ENCODE measurements around the gene FYN.
"Not testable (repeated sequence)": the region's sequence is repeated elsewhere in the genome, so short reads cannot be mapped to it uniquely, and the experiment has no call there.

The FYN gene

DNA sequence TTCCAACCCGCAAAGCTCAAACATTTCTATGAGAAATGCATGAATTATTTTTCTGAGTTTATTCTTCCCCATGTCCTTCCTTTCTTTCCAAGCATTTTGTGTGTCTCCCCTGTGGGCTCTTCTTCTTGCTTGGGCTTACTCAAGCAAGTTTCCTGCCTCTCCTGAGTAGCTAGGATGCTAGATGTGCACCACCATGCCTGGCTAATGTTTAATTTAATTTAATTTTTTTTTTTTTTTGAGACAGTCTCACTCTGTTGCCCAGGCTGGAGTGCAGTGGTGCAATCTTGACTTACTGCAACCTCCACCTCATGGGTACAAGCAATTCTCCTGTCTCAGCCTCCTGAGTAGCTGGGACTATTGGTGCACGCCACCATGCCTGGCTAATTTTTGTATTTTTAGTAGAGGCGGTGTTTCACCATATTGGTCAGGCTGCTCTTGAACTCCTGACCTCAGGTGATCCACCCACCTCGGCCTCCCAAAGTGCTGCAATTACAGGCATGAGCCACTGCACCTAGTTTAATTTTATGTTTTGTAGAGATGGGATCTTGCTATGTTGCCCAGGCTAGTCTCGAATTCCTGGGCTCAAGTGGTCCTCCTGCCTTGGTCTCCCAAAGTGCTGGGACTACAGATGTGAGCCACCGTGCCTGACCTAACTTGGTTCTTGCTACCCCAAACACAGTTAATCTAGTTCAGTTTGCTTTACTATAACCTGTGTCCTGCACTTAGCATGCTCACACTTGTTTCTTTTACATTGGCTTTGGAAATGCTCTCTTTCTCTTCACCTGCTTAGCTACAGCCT lies 192.2 kb downstream of the FYN start:
- DNase-seq (ENCODE audit: low read depth) = not testable (repeated sequence)

DNA sequence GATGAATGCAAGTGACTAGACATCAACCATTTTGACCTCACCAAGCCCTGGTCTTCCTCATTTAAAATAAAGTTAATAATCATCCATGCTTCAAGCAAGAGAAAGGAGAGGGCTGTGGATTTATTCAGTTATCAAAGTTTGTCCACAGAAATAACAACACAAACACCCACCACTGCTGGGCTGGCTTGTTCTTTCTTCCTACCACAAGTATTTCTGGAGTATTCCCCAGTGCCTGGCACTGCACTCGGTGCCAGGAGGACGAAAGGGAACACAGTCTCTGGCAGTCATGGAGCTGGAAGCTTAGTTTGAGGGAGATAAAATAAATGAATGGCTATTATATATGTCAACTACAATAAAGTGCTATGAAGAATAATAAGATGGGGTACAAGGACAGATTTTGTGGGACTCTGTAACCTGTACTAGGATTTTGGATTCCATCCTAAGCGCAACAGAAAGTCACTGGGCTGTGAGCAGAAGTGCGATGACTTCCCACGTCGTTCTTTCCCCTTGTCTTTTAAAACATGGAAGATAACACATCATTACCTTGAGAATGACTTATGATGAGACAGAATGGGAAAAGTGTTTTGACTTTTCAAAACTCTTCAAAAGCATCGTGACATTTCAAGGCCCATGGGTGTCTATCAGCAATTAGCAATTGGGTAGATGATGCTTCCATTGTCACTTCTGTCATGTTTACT lies 193.1 kb downstream of the FYN start:
- no peak for DNase-seq (ENCODE audit: low read depth)

DNA sequence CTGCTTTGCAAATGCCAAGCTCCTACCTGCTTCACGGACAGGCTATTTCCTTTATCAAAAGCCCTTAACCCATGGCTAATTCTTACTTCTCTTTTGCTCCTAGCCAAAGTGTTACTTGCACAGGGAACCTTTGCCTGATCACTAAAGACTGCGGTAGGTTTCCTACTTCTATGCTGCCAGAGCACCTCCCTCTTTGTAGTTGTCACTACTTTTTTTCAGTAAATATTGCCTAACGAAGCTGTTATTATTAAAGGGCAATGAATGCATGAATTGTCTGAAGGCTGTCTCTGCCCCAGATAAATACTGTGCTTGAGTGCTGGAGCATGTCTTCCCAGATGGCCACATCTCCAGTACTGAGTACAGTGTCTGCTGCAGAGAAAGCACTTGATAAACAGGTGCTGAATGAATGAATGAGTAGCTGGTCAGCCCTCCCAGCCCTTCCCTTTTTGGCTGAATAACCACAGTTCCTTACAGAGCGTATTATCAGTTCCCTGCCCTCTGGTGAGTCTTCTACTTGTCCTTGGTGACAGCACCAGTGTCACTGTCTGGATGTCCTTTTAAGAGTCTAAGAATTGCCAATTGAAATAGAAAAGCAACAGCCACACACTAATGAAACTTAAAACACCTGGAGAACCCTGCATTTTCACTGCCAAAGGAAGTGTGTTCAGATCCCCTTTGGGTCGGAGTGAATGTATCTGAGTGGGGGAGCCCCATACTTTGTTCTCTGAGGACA lies 194.0 kb downstream of the FYN start:
- DNase-seq (ENCODE audit: low read depth) = no peak

DNA sequence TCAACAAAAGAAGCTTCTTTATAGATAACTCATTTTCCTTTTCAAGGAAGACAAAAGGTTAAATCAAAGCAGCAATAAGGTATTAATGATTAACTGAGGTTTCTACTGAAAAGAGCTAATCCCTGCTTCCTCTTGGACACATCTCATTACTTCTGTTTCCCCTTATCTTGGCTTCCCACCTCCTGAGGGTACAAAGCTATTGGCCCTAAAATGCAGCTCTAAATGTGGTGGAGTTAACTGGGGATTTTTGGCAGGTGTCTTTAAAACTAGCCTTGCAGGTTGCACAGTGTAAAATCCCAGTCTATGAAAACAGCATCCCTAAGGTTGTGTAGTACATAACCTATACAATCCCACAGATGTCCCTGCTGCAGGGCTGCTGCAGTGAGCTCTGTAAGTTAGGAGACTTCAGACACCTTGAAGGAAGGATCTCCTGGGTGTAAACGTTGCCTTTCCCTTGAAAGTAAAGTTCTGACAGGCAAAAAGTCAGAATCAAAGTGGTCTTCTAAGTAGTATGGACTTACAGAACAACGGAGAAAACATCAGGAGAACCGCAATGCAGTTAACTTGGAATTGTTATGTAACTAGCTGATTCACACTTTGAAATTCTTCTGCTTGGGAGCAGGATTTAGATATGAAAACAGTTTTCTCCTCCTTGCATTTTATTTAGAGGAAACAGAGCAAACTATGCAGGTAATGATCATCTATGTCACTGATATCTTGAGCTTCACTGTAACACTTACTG lies 195.8 kb downstream of the FYN start:
- DNase-seq (ENCODE audit: low read depth) = no peak

DNA sequence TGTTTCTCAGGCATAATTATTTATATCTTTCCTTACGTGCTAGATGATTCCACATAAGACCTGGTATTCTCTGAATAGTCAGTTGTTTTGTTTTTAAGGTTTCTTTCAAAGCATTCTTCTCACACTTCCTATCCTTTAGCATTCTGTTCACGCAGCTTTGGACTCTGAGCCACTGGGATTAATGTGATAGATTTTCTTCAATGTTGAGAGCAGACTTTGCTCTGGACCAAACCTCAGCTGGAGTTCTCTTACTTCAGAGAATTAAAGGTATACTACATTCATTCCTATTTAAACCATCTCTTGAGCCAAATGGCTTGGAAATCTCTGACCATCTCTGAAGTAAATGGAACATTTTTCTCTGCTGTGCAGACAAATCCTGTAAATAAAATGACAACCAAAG lies 196.9 kb downstream of the FYN start:
- no peak for DNase-seq (ENCODE audit: low read depth)

DNA sequence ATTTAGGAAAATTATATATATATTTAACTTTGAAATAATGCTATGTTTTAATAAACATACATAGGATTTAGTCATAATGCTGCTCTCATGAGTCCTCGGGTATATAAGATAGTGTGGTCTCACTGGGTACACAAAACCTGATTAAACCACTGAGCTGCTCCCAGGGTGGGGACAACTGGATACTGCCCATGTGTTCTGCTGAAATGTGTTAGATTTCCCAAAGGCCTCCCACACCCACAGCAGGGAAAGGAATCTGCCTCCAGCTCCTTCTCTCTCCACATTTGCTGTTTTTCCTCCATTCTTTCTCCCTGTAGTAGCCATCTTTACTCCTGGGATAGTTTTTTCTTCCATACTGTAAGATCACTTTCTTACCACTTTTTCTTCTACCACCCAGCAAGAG lies 198.4 kb downstream of the FYN start:
- no peak for DNase-seq (ENCODE audit: low read depth)

DNA sequence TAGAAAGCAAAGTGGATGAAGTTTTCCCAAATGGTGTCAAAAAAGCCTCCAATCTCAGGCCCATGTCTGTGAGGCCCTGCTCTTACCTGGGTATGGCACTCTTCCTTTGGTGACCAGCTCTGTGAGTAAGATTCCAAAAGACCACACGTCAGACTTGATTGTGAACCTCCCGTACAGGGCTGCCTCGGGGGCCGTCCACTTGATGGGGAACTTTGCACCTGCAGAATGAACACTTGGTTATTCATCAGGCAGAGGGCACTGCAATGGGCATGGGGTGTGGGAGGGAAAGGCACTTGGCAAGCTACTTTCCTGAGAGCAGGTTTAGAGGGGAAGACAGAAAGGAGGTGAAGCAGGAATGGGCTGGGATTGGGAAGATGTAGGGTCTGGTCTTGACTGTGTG lies 198.8 kb downstream of the FYN start:
- no peak for DNase-seq (ENCODE audit: low read depth)

DNA sequence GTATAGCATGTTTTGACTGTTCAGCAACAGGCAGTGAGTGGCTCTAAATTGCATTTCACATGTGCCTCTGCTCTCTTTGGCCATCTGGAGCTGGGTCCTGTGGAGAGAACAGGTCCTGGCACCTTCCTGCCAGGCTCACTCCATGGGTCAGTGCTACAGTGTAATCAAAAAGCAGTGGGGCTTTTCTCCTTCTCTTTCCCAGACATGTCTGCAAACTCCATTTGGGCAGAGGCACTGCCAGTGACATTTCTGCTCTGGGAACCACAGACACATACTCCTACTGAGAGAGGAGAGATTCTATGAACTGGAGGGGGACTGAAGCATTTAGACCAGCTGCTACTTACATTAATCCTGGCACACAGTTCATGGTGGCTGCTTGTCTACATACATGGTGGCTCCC lies 199.3 kb downstream of the FYN start:
- DNase-seq (ENCODE audit: low read depth) = no peak

DNA sequence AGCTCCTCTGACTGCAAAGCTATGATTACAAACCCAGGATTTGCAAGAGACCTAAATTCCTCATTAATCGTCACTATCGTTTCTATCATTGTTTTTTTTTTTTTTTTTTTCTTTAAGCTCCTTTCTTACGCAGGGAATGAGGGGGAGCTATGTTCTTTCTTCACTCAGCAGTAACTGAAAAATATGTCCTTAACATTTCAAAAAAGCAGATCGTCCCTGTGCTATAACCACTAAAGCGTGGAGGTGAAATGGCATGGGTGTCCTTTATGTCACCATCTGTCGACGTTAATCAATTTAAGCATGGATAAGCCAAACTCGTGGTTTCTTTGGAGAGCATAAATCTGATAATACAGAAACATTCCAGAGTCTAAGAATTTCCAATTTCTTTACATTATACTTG lies 199.7 kb downstream of the FYN start:
- DNase-seq (ENCODE audit: low read depth) = no peak

DNA sequence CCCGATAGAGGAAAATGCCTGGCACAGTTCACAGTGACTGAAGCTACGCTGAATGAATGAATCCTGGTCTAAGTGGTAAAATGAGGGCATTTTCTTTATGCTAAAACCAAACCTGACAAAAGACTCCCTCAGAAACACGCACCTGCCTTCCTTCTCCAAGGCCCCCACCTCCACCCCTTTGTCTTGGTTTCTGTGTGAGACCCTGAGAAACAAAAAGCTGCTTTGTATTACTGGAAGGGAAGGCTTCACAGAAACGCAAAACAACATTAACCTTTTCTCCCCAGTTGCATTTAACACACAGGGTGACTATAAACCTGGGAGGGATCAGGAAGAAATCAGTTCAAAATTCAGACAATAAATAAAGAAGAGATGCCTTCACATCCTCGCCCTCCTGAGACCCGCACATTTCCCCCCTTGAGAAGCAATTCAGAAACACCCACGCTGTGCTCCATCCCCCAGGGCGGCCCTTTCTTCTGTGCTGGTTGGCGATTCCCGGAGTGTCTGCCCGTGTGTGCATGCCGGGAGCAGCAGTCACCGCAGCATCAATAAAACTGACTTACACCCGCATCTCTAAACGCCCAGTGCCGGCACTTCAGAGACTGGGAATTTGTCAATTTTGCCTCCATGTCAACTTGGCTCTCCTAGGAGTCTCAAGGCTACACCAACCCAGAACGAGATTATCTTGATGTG lies 200.3 kb downstream of the FYN start:
- no peak for DNase-seq (ENCODE audit: low read depth)

DNA sequence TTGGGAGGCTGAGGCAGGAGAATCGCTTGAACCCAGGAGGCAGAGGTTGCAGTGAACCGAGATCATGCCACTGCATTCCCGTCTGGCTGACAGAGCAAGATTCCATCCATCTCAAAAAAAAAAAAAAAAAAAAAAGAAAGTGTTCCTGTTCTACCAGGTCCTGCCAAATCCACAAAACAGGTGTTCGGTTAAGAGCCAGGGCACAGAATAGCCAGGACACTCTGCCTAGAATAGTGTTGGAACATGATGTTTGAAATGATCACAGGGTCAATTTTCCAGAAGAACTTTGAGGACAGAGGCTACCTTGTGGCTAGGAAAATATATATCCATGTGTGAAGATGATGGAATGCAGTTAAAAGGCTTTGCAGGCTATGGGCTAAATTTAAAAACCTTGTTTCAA lies 203.9 kb downstream of the FYN start:
- no peak for DNase-seq (ENCODE audit: low read depth)

DNA sequence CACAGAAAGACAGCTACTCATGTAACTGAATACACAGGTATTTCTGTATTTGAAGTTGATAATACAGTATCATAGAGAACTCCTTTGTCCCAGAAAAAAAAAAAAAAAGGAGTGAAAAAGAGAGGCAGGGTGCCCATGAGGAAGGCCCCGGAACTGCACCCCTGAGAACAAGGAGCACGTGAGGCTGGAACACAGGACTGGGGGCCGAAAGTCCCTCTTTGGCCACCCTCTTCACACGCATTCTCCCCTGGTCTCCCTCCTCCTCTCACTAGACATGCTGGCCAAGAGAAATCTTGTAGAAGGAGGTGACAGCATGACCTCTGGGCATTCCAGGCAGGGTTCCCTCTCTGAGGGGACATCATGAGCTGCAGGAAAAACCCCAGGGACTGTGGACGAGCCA lies 204.8 kb downstream of the FYN start:
- no peak for DNase-seq (ENCODE audit: low read depth)

DNA sequence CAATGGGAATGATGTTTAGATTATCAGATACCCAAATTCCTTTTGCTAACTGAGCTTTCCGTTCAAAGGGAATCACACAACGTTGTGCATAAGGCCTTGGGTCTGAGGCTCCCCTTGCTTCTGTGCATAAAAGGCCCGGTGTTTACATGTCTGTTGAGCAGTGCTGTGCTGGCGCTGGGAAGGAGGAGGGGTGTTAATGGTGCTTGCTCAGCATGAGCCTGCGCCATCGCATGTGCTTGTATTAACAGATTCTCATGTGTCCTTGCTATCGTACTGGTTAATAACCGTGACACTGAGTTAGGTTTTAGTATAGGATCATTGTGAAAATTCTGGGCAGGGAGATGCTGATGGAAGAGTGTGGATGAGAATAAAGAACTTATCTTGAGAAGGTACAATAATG lies 205.3 kb downstream of the FYN start:
- DNase-seq (ENCODE audit: low read depth) = no peak

DNA sequence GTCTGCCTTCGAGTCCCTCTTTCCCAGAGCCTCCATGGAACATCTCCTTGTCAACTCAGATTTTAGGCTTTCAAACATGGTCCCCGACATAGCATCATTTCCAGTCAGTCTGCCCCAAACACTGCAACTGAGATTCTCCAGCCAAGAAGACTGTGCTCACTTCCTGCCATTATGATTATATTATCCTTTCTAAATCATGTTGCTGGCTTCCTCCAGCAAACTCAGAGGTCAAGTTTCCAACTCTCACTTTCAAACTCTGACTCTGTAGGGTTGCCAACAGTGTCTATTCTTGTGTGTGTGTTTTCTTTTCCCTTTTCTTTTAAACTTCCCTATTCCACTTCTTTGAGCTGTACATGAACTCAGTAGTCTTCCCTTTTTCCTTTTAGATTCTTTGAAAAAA lies 206.4 kb downstream of the FYN start:
- no peak for DNase-seq (ENCODE audit: low read depth)

DNA sequence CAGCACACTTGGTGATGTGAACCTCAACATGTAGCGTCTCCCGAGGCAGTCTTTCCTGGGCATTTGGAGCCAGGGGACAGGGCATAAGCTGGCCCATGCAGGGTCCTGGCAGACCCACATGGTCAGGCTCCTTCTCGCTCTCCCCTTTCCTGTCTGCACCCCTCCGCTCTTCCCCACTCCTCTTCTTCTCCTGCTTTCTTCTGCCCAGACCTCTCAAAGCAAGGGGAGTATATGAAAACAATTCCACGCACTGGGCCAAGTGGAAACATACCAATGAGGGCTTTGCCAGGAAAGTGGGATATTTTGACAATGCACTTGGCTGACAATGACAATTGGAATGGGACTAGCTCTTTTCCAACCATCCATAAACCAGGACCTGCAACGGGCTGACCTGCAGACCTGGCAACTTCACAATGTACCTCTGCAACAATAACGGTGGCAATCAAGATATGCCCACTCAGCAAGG lies 208.7 kb downstream of the FYN start:
- no peak for DNase-seq (ENCODE audit: low read depth)

DNA sequence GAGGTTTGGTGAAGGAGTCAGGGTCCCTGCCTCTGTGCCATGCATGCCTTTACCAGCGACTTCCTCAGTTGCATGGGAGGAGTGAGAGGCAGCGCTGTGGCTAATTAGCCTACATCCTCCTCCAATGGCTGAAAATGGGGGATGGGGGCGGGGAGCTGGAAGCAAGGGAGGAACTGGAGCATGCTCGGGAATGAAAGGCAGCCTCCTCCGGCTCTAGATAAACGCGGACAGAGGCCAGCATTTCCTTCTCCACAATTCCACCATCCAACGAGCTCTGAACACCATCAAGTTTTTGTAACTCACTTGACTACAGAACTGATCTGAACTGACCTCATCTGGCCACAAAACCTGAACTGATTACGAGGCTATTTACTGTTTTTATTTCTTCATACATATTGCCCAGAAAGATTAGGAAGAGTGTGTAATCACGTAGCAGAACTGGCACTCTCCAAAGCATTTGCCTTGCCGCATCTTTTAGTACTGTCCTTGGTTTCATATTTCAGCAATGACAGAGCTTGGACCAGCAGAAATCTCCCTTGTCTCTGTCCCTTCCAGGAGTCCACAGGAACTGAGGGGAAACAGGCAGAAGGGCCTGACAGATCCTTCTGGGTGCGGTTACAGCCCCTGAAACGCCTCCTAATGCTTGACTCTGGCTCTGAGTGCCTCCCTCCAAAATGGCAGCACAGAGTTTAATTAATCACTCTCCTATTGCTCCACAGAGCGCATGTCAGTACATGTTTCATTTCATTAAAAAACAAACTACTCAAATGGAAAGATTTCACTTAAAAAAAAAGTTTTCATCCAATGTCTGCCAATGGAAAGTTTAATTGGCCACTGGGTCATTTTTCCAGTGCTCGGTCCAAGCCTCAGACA lies 209.3 kb downstream of the FYN start:
- DNase-seq (ENCODE audit: low read depth) = no peak

DNA sequence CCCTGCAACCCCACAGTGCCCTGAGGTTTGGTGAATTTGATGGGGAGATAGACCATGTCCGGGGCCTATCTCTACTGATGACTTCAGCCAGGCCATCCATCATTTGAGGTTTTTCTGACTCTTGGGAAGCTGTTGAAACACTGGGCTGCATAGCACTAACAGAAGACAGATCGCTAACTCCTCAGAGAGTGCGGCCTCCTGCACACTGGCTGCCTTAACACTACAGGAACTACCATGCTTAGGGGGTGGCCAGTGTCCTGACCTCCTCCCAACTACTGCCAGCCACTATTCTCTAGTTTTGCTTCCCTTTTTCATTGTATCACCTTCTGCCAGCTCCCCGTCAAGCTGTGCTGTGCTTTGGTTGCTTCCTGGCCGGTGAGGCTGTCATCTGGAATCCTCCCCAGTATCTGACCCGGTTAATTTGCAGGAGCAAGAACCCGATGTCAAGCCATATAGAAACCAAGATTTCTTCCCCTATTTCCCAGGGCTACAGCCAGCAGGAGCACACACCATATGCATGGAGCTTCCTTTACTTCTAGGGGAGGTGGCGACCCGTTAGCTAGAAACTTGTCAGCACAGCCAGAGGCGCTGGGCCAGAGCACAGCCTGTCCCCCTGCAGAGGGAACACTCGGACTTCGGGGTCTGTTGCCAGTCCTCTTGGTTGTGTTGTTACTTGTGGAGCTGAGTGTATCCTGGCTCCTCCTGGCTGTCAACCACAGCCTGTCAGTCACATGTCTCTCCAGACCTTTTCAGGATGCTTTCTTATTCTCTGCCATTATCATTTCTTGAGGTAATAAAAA lies 210.3 kb downstream of the FYN start:
- no peak for DNase-seq (ENCODE audit: low read depth)

DNA sequence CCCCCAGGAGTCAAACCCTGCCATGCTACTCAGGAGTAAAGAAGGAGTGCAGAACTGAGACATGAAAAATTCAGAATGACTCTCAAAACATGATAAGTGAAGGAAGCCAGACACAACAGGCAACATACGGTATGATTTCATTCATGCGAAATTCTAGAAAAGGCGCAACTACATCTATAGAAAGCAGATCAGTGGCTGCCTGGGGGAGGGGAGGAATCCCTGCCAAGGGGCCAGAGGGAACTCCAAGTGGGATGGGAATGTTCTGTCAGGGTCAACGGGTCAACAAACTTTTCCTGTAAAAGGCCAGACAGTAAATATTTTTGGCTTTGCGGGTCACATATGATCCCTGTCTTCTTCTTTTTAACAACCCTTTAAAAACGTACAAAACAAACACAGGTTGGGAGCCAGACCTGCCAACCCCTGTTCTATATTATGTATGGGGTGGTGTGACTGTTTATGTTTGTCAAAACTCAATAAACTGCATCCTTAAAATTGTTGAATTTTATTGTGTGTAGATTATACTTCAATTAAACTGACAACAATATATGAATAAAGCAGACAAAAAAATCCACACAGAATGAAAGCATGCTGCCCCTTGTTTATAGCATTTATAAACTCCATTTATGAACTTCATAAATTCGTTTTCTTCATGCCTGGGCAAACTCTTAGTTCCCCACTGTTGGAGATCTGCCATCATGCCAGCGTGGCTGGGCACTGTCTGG lies 211.0 kb downstream of the FYN start:
- no peak for DNase-seq (ENCODE audit: low read depth)

DNA sequence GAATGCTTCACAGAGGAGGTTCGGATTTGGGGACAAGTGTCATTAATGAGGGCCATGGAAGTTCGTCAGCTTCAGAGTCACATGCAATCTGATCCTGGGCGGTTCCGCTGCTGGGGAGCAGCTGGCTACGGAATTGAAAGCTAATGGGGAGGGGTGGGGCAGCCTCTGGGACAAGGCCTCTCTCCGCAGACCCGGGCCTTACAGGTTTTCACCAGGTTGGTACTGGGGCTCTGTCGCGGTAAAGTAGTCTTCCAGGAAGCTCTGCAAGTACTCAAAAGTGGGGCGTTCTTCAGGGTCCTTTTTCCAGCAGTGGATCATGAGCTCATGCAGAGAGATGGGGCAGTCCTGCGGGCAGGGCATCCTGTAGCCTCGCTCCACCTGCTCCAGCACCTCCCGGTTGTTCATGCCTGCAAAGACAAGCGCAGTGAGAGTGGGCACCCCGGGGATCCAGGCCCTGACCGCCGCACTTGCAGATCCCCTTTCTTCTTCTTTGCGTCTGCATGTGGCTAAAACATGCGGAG lies 211.7 kb downstream of the FYN start:
- DNase-seq (ENCODE audit: low read depth) = no peak
